VCaP (cell line): Measurements from ENCODE around the gene GPC1.

ENCODE experiments used
- H3K27ac ChIP-seq: fragments of 450-650 bp; 2 replicates; pipeline ENCODE4 v1.5.1; 2017
- CTCF ChIP-seq: fragments of 450-650 bp; conservative IDR thresholded peaks from 2 replicates; pipeline ENCODE4 v1.5.1; 2017; ENCODE audit warnings: mild to moderate bottlenecking, moderate library complexity

The GPC1 gene

GRCh38 chr2:240451791-240452461 lies 16.5 kb downstream of the GPC1 start:
- no peak for TF ChIP-seq CTCF
- H3K27ac ChIP-seq = peak overlapping the region; percentile 71

DNA sequence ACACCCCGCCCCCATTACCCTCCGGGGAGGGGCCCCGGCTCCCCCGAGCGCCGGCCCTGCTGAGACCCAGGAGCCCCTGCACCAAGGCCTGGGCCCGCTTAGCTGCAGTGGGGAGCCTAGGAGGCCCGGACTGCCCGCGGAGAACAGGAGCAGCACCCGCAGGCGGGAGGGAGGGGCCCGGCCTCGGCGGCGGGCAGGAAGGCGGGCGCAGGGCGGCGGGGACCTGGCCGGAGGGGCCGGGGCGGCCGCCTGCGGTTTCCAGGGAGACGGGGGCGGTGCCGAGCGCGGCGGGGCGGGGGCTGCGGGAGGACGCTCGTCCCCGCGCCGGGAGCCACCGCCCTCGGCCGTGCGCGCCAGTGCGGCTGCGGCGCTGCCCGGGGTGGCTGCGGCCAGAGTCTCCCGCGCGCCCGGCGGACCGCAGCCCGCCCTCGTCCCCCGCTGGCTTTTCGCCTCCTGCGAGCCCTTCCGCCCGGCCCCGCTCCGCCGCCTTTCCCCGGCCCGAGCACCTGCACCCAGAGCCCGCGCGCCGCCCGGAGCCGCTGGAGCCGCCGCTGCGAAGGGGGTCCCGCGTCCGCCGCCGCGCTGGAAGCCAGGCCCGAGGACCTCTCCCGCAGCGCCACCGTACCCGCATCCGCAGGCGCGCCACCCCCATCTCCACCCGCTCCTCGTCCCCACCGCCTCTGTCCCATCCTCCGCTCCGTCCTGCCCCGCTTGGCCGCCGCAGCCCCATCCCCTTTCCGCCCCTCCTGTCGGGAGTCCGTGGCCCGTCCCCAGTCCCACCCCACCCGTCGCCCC lies 17.2 kb downstream of the GPC1 start:
- H3K27ac ChIP-seq = peak overlapping the region; percentile 71
- TF ChIP-seq CTCF = no peak

- peak overlapping the region; percentile 46; the same call in 1 of the 2 replicates for H3K27ac ChIP-seq
- TF ChIP-seq CTCF = no peak
Observed at GRCh38 chr2:240453461-240454105, 18.1 kb downstream of the GPC1 start.

DNA sequence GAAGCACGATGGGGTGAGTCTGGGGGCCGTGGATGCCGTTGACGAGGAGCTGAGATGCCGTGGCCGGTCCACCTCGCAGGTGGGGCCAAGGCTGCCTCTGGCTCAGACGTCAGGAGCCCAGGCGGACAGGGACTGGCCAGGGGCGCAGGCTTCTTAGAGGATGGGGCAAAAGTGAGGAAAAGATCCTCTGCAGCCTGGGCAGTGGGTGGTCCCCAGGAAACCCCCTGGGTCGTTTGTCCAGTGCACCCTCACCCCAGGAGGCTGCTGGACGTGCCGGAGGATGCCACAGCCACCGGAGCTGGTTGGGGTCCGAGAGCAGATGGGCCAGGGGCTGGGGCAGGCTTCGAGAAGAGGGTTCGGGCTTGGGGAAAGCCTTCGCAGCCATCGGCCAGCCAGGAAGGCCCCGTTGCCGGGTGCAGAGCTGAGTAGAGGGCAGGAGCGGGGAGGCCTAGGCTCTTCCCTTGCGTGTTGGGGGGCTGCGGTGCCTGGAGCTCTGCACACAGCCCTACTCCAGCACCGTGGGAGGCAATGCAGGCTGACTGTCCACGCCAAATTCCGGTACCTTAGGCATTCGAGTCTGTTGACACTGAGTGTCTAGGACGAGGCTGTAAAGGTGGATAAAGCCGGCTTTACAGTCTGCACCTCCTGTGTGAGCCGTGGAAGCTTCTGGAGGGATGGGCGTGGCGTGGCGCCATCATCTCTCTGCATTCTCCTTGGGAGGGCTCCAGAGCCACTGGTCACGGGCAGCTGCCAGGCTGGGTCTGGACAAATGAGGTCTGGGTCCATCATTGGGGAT lies 18.8 kb downstream of the GPC1 start:
- TF ChIP-seq CTCF = no peak
- peak overlapping the region; percentile 46; the same call in 1 of the 2 replicates for H3K27ac ChIP-seq

- no peak for TF ChIP-seq CTCF
- peak overlapping the region; percentile 78 for H3K27ac ChIP-seq
Observed at GRCh38 chr2:240455272-240455646, 19.8 kb downstream of the GPC1 start.

- peak overlapping the region; percentile 78 for H3K27ac ChIP-seq
- TF ChIP-seq CTCF = no peak
Observed at GRCh38 chr2:240455647-240456446, 20.4 kb downstream of the GPC1 start.
